Middle frontal gyrus (tissue), 1 donor: ENCODE data around the gene ABHD16A.

Source experiments
- DNase-seq: peaks from one replicate; pipeline ENCODE4 v3.0.0-alpha.2; 2015; ENCODE audit warnings: low spot score; ENCODE audit errors: extremely low spot score

Gene ABHD16A

GRCh38 chr6:31702819-31703716, at the start of gene ABHD16A:
Gene ABHD16A (minus strand): TSS chr6:31703324. CDS start chr6:31703281, 43 bp downstream.
- DNase-seq = peak; percentile 95

GRCh38 chr6:31752739-31753319, 49.7 kb upstream of the ABHD16A start:
- DNase-seq = no peak

- no peak for DNase-seq
Measured at GRCh38 chr6:31750411-31751022, 47.4 kb upstream of the ABHD16A start.

- no peak for DNase-seq
Measured at GRCh38 chr6:31749301-31750036, 46.3 kb upstream of the ABHD16A start.

- no peak for DNase-seq
Measured at GRCh38 chr6:31744422-31744821, 41.3 kb upstream of the ABHD16A start.

- DNase-seq = no peak
Measured at GRCh38 chr6:31742894-31743293, 39.8 kb upstream of the ABHD16A start.

GRCh38 chr6:31741815-31742214, 38.7 kb upstream of the ABHD16A start:
- no peak for DNase-seq

GRCh38 chr6:31740397-31741223, 37.5 kb upstream of the ABHD16A start:
- DNase-seq = no peak

GRCh38 chr6:31739639-31740396, 36.7 kb upstream of the ABHD16A start, which contains the start of gene MSH5:
Gene MSH5 (plus strand): TSS chr6:31740005. CDS start chr6:31740467, 462 bp downstream.
- peak; percentile 99 for DNase-seq

GRCh38 chr6:31737991-31738979, 35.2 kb upstream of the ABHD16A start:
- no peak for DNase-seq

- DNase-seq = no peak
Measured at GRCh38 chr6:31737315-31737990, 34.3 kb upstream of the ABHD16A start.

- DNase-seq = no peak
Measured at GRCh38 chr6:31736768-31737314, 33.7 kb upstream of the ABHD16A start.

- no peak for DNase-seq
Measured at GRCh38 chr6:31736021-31736767, 33.1 kb upstream of the ABHD16A start, which contains the start of gene CLIC1. Gene CLIC1 (minus strand): TSS chr6:31736530. CDS start chr6:31736300, 230 bp downstream.

- DNase-seq = no peak
Measured at GRCh38 chr6:31734821-31735406, 31.8 kb upstream of the ABHD16A start.

- no peak for DNase-seq
Measured at GRCh38 chr6:31734247-31734820, 31.2 kb upstream of the ABHD16A start.

- no peak for DNase-seq
Measured at GRCh38 chr6:31733734-31734133, 30.6 kb upstream of the ABHD16A start.
